ENCODE results near the gene CD3E.

The CD3E gene

GRCh38 chr11:118304568-118305248 lies at the start of gene CD3E:
Gene CD3E (plus strand): TSS chr11:118304730. CDS start chr11:118304953, 223 bp downstream.
- DNase-seq (ENCODE audit: low read depth in 2 of 2): peak; percentile 38 to 59

DNA sequence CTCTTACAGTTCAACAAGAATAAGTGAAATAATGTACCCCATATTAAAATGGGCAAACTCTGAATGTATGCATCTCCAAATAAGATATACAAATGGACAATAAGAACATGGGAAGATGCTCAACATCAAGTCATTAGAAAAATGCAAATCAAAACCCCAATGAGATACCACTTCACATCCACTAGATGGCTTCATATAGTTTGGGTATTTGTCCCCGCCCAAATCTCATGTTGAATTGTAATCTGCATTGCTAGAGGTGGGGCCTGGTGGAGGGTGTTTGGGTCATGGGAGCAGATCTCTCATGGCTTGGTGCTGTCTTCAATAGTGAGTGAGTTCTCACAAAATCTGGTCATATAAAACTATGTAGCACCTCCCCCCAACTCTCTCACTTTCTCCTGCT lies 46.1 kb upstream of the CD3E start:
- DNase-seq (ENCODE audit: low read depth in 2 of 2): no peak

DNA sequence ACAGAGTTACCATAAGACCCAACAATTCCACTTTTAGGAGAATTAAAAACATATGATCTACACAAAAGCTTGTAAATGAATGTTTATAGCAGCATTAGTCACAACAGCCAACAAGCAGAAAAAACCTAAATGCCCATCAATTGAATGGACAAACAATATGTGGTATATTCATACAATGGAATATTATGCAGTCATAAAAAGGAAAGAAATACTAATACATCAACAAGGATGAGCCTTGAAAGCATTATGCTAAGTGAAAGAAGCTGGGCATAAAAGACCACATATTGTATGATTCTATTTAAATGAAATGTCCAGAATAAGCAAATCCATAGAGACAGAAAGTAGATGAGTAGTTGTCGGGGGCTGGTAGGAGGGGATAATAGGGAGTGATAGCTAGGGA lies 45.4 kb upstream of the CD3E start:
- DNase-seq (ENCODE audit: low read depth in 2 of 2): no peak

DNA sequence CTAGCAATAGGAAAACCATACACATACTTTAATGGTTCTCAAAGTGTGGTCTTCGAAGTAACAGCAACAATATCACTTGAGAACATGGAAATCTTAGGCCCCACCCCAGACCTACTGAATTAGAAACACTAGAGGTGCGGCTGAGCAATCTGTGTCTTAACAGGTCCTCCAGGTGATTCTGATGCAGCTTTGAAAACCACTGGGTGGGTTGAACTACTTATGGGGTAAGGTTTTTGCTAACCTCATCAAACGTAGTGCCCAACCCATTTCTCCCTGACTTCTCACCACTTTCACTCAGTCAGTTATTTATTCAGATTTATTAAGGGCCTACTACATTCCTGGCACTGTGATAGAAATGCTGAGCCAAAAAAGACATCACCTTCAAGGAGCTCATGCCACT lies 44.2 kb upstream of the CD3E start:
- no peak for DNase-seq (ENCODE audit: low read depth in 2 of 2)

DNA sequence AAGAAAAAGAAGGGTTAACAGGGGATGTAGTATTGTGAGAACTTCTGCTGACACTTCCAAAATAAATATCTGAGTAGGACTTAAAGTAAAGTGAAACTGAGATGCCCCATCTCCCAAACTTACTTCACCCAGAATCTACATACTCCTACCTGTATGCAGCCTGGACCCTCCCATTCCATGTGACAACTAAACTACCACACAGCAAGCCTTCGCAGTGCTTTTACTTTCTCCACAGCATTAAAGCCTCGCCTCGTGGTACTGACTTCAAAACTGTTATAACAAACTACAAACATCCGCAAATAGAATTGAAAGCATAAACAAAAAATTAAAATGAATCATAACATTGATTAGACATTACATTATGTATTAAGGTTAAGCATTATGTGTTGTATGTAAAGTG lies 41.4 kb upstream of the CD3E start:
- no peak for DNase-seq (ENCODE audit: low read depth in 2 of 2)

DNA sequence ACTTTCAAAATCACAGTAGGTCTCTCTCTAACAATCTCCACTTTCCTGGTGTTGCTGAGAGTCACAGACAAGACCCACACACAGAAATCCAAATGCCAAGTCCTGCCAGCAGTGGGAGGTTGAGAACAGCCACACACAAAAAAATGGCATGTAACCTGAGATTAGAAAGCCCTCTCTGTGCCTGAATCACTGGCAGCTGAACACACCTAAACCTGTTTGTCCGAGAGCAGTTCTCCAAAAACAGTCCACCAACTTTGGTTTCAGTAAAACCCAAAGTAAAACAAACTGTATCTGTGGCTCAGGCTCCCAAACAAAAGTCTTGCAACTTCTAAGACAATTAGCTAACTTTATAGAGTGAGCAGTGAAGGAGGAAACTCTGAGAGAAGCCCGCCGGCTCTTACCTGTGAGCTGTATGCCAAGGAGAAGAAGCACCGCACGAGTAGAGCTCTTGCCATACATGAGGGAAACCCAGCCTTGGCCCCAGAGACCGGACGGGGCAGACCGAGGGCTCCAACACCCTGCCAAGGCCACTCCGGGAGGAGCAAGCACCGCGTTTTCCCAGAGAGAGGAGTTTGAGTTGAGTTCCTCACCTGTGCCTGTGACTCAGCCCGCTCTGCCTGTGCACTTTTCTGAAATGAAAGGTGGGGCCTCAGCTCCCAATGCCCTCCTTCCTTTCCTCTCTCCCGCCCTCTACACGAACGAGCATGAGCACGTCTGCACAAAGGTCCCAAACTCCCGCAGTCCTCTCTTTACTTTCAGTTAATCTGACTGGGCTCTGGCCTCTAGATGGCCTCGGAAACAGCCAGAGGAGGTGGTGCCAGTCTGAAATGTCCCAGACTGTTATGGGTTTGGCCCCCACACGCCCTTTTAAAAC lies 40.6 kb upstream of the CD3E start, which contains the start of gene MPZL2:
Gene MPZL2, minus strand, starts transcription at position 603 of the 874 bp plus-strand sequence. Its CDS starts 144 bp downstream, at position 459.
- DNase-seq (ENCODE audit: low read depth in 2 of 2): no peak

DNA sequence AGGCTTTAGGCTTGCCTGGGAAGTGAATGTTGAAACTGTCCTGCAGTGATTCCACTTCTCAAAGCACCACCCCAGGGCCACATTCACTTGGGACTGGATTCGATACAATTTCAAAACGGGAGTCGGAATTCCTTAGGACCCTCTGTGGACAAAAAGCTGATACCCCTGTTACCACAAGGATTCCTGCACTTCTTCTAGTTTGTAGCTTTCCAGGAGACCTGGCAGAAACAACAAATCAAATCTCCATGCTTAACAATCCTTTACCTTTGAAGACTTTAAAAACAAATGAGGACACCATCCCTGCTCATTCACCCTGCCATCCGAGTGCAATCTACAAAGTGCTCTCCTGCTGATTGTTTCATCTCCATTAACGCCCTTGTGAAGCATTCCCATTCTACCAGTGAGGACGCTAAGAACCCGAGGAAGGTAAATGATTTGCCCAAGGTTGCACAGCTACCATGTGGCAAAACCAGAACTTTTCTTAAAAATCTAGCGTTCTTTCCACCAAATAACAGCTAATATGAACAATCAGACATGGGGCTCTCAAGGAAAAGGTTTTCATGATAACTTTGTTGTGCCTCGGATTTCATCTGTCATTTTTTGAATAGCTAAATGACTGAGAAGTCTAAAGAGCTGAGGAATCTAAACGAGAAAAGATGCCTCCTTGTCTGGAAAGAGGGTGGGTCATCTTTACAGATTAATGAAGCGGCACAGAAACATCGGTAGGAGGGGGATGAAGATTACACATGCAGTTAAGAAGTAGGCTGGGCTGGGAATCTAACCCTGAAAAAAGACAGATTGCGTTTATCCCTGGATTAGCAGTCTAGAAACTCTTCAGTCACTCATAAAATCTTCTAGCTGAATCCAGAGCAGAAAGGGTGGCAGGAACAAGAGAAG lies 39.7 kb upstream of the CD3E start:
- DNase-seq (ENCODE audit: low read depth in 2 of 2): no peak

- DNase-seq (ENCODE audit: low read depth in 2 of 2): no peak
These were observed 38.6 kb upstream of the CD3E start for GRCh38 chr11:118265954-118266353.

GRCh38 chr11:118267486-118267885 lies 37.0 kb upstream of the CD3E start:
- no peak for DNase-seq (ENCODE audit: low read depth in 2 of 2)

GRCh38 chr11:118272001-118272400 lies 32.5 kb upstream of the CD3E start:
- DNase-seq (ENCODE audit: low read depth in 2 of 2): no peak

- no peak for DNase-seq (ENCODE audit: low read depth in 2 of 2)
These were observed 30.3 kb upstream of the CD3E start for GRCh38 chr11:118274186-118274585.

- DNase-seq (ENCODE audit: low read depth in 2 of 2): no peak
These were observed 29.4 kb upstream of the CD3E start for GRCh38 chr11:118275176-118275575.

DNA sequence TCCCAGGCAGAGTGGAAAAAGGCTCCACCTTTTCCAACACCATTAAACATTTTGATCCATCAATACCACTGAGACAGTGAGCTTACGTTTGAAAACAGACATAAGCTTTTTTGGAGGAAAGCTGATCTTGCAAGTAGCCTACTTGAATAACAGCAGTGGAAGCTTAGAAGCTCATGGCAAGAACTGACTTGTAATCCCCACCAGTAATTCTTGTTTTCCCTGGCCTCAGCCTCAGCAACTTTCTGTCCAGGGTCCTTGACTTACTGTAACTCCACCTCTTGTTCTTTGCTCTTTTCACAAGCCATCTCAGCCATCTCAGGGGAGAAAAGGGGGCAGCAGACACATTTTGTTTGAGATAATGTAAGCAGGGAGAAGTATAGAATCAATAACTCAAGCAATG lies 28.1 kb upstream of the CD3E start:
- DNase-seq (ENCODE audit: low read depth in 2 of 2): no peak

GRCh38 chr11:118277312-118277711 lies 27.2 kb upstream of the CD3E start:
- DNase-seq (ENCODE audit: low read depth in 2 of 2): no peak

DNA sequence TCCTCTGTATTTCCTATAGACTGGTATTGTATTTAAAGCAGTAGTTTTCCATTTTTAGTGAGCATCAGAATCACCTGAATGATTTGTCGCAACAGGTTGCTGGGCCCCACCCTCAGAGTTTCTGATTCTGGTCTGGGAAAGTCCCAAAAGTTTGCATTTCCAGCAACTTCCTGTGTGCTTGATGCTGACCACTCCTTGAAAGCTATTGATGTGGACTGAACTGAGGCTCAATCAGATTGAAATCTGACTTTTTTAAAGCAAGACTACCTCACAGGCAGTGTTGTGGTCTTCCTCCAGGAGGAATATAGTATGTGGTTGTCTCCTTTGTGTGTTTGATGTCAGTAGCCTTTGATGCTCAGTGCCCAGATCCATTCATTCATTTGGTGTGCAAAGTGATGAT lies 23.2 kb upstream of the CD3E start:
- DNase-seq (ENCODE audit: low read depth in 2 of 2): no peak

DNA sequence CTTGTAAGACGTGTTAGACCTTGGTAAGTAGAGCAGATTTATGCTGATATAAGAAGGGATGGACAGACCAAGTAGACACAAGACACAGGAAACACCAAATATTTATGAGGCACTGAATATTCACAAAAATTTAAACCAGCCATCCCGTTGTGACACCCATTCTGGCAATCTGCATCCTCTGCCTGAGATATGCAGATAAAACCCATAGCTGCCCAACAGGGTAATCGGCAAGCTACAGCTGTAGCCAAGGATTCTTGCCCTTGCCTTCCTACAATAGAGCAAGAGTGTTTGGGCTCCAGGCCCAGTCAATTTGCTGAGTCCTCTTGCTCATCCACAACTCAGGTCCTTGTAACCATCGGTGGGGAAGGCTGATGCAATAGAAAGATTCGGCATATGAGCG lies 21.9 kb upstream of the CD3E start:
- no peak for DNase-seq (ENCODE audit: low read depth in 2 of 2)

GRCh38 chr11:118283037-118283636 lies 21.4 kb upstream of the CD3E start:
- DNase-seq (ENCODE audit: low read depth in 2 of 2): no peak

DNA sequence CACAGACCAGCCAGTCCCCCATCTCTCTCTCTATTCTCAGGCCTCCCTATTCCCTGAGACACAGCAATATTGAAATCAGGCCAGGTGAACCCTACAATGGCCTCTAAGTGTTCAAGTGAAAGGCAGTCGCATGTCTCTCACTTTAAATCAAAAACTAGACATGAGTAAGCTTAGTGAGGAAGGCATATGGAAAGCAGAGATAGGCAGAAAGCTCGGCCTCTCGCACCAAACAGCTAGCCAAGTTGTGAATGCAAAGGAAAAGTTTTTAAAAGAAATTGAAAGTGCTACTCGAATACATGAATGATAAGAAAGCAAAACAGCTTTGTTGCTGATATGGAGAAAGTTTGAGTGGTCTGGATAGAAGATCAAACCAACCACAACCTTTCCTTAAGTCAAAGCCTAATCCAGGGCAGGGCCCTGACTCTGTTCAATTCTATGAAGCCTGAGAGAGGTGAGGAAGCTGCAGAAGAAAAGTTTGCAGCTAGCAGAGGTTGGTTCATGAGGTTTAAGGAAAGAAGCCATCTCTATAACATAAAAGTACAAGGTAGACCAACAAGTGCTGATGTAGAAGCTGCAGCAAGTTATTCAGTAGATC lies 20.7 kb upstream of the CD3E start:
- DNase-seq (ENCODE audit: low read depth in 2 of 2): no peak

GRCh38 chr11:118286545-118286944 lies 18.0 kb upstream of the CD3E start:
- DNase-seq (ENCODE audit: low read depth in 2 of 2): no peak

GRCh38 chr11:118287006-118287405 lies 17.5 kb upstream of the CD3E start:
- no peak for DNase-seq (ENCODE audit: low read depth in 2 of 2)

- no peak for DNase-seq (ENCODE audit: low read depth in 2 of 2)
These were observed 15.1 kb upstream of the CD3E start for GRCh38 chr11:118289401-118289800.

Measured in stimulated activated CD8-positive, alpha-beta memory T cell treated with anti-CD3 and anti-CD28 coated beads, Interleukin-2, amount 100 ng/mL, for 48 hours (primary cell).